ENCODE results near the gene RNF4. TPM values are rescaled to one million over a fixed set of nuclear protein-coding genes. Genes with fewer than 3 reads are reported as not detected.

RNF4 gene
- total RNA-seq, 2 experiments from 2014 or later, result 65.0 to 76.5 TPM

DNA sequence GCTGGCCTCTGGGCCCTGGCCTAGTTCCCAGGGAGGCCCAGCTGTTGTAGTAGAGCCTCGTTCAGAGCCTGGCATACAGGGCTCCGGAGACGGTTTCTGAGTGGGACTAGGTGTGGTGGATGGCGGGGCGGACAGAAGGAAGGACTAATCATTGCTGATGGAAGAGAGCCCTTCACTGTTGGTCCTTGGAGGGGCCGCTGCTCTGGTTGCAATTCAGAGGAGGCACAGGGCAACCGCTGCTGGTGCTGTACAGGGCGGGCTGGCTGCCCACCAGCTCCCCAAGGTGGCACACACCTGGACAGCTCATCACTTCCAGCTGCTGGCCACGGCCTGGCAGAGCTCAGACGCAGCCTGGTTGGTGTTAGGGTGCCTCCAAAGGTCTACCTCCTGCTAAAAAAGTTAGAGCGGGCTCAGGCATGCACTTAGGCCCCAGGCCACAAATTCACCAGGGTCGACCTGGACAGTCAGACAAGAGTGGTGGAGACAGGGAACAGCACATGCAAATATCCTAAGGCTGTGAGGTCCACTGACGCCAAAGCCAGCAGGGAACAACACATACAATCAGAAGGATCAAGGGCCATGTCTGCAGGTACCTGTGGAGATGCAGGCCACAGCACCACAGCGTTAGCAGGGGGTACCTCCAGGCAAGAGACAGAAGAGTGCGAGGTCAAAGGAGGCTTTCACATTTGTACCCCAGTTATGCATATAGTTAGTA is 7.5 kb upstream of the RNF4 start:
- CTCF ChIA-PET (ENCODE audit: unreplicated experiment), result interaction anchor here (0.7 kb wide), 1 partner anchor 1602 kb away, joined by 3 read pairs; no protein-coding TSS in a partner anchor
- DNase-seq (ENCODE audit: low spot score), result no peak
- no peaks in the 10 kb centered on the region for H3K36me3 ChIP-seq (ENCODE audit: insufficient read depth, low read length)
- no peak overlapping the region for H3K4me2 ChIP-seq (ENCODE audit: low read length)
- no peaks in the 10 kb centered on the region for H3K9me2 ChIP-seq (ENCODE audit: insufficient read depth, low read length)
- H3K27ac ChIP-seq (ENCODE audit: low read depth, low read length, poor library complexity, severe bottlenecking), result no peak overlapping the region
- no TSS peak for BruUV-seq (replicated peaks)
- peaks cover 15% of the 10 kb centered on the region for H3K4me1 ChIP-seq (ENCODE audit: insufficient read depth, low read length, poor library complexity, severe bottlenecking)
- H3K79me2 ChIP-seq (ENCODE audit: insufficient read depth, low read depth, low read length), result no peaks in the 10 kb centered on the region
- intact Hi-C loops (cut with micrococcal nuclease; ENCODE audit: unreplicated experiment), result loop anchor here (10.0 kb wide), 3 partner anchors 473 to 747 kb away; partner anchors contain the start of genes GRK4, NOP14 and SLBP
- no peak overlapping the region; the same call in 1 of the 2 replicates for H2AFZ ChIP-seq (ENCODE audit: low read length)
- POLR2A ChIA-PET, result no interaction called here
- no peak overlapping the region for H3K4me3 ChIP-seq (ENCODE audit: low read depth, low read length, poor library complexity, severe bottlenecking)
- H3K9me3 ChIP-seq (ENCODE audit: low read length), result no peaks in the 10 kb centered on the region
- TF ChIP-seq CTCF (conservative IDR thresholded peaks at IDR 0.05; ENCODE audit: low read length) (no peak), EZH2phosphoT487 (IDR thresholded peaks at IDR 0.05; ENCODE audit: borderline replicate concordance, low read depth, low read length) (no peak)
- H4K20me1 ChIP-seq (ENCODE audit: insufficient read depth, low read length), result no peaks in the 10 kb centered on the region

GRCh38 chr4:2462218-2462991 is 6.5 kb upstream of the RNF4 start:
- POLR2A ChIA-PET, result interaction anchor here (0.6 kb wide), 2 partner anchors 8 to 14 kb away, joined by 4 to 5 read pairs; no protein-coding TSS in a partner anchor
- Histone ChIP-seq H3K9me3 (ENCODE audit: low read length) (no peaks in the 10 kb centered on the region), H2AFZ (ENCODE audit: low read length) (peak overlapping the region; percentile 67), H3K4me3 (ENCODE audit: low read depth, low read length, poor library complexity, severe bottlenecking) (peak overlapping the region; percentile 63), H3K27ac (ENCODE audit: low read depth, low read length, poor library complexity, severe bottlenecking) (no peak overlapping the region), H3K79me2 (ENCODE audit: insufficient read depth, low read depth, low read length) (no peaks in the 10 kb centered on the region; the same call in 1 of the 2 replicates), H3K9me2 (ENCODE audit: insufficient read depth, low read length) (no peaks in the 10 kb centered on the region), H3K4me1 (ENCODE audit: insufficient read depth, low read length, poor library complexity, severe bottlenecking) (peaks cover 18% of the 10 kb centered on the region), H3K36me3 (ENCODE audit: insufficient read depth, low read length) (no peaks in the 10 kb centered on the region), H3K4me2 (ENCODE audit: low read length) (peak overlapping the region; percentile 74), H4K20me1 (ENCODE audit: insufficient read depth, low read length) (no peaks in the 10 kb centered on the region)
- CTCF ChIA-PET (ENCODE audit: unreplicated experiment), result interaction anchor here (0.7 kb wide), 2 partner anchors 21 to 1603 kb away, joined by 3 to 7 read pairs; no protein-coding TSS in a partner anchor
- TF ChIP-seq CTCF (conservative IDR thresholded peaks at IDR 0.05; ENCODE audit: low read length) (peak; percentile 67), EZH2phosphoT487 (IDR thresholded peaks at IDR 0.05; ENCODE audit: borderline replicate concordance, low read depth, low read length) (no peak)
- DNase-seq (ENCODE audit: low spot score), result peak; percentile 84
- no TSS peak for BruUV-seq (replicated peaks)
- intact Hi-C loops (cut with micrococcal nuclease; ENCODE audit: unreplicated experiment), result loop anchor here (1.0 to 10.0 kb wide), 4 partner anchors 242 to 748 kb away; partner anchors contain the start of genes GRK4, NOP14 and SLBP

Data from OCI-LY7 (cell line).